ENCODE measurements around the gene GAPDH.

The GAPDH gene

DNA sequence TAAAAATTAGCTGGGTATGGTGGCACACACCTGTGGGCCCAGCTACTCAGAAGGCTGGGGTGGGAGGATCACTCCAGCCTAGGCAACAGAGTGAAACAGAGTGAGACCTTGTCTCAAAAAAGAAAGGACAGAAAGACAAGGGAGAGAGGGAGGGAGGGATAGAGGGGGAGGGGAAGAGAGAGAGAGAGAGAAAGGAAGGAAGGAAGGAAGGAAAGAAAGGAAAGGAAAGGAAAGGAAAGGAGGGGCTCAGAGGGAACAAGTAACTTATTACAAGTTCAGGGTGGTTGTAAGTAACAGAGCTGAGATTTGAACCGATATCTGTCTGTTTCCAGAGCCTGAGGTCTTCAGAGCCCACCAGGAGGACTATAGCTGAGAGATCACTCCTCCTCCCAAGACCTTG, 13.2 kb downstream of the GAPDH start:
- TF ChIP-seq EP300 (IDR thresholded peaks at IDR 0.05; ENCODE audit: borderline replicate concordance) = no peak
- no peak for TF ChIP-seq TAF1 (IDR thresholded peaks at IDR 0.05; ENCODE audit: low read depth)
- no peak for TF ChIP-seq ZBTB7A (IDR thresholded peaks at IDR 0.05; ENCODE audit: low read depth)
- no peak for TF ChIP-seq MAX (IDR thresholded peaks at IDR 0.05)
- TF ChIP-seq CREB1 (IDR thresholded peaks at IDR 0.05; ENCODE audit: low read depth) = no peak
- no peak for TF ChIP-seq TCF12 (IDR thresholded peaks at IDR 0.05; ENCODE audit: low read depth)
- TF ChIP-seq, protein P1, sequence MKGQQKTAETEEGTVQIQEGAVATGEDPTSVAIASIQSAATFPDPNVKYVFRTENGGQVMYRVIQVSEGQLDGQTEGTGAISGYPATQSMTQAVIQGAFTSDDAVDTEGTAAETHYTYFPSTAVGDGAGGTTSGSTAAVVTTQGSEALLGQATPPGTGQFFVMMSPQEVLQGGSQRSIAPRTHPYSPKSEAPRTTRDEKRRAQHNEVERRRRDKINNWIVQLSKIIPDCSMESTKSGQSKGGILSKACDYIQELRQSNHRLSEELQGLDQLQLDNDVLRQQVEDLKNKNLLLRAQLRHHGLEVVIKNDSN (IDR thresholded peaks at IDR 0.05) = no peak
- no peak for TF ChIP-seq NFIC (IDR thresholded peaks at IDR 0.05)
- no peak for TF ChIP-seq TEAD4 (IDR thresholded peaks at IDR 0.05)
- no peak for TF ChIP-seq YY1 (IDR thresholded peaks at IDR 0.05; ENCODE audit: low read depth)
- TF ChIP-seq REST (IDR thresholded peaks at IDR 0.05; ENCODE audit: low read depth) = no peak

- TF ChIP-seq TAF1 (IDR thresholded peaks at IDR 0.05; ENCODE audit: low read depth) (no peak), REST (IDR thresholded peaks at IDR 0.05; ENCODE audit: low read depth) (no peak), MAX (IDR thresholded peaks at IDR 0.05) (no peak), CREB1 (IDR thresholded peaks at IDR 0.05; ENCODE audit: low read depth) (no peak), NFIC (IDR thresholded peaks at IDR 0.05) (no peak), TEAD4 (IDR thresholded peaks at IDR 0.05) (no peak), ZBTB7A (IDR thresholded peaks at IDR 0.05; ENCODE audit: low read depth) (no peak), EP300 (IDR thresholded peaks at IDR 0.05; ENCODE audit: borderline replicate concordance) (no peak), RAD21 (IDR thresholded peaks at IDR 0.05; ENCODE audit: low read depth) (no peak), YY1 (IDR thresholded peaks at IDR 0.05; ENCODE audit: low read depth) (no peak), CEBPB (IDR thresholded peaks at IDR 0.05) (no peak), EGR1 (IDR thresholded peaks at IDR 0.05) (no peak)
- TF ChIP-seq, protein P1 (IDR thresholded peaks at IDR 0.05) = no peak
Observed at GRCh38 chr12:6547987-6548386, 13.7 kb downstream of the GAPDH start.

DNA sequence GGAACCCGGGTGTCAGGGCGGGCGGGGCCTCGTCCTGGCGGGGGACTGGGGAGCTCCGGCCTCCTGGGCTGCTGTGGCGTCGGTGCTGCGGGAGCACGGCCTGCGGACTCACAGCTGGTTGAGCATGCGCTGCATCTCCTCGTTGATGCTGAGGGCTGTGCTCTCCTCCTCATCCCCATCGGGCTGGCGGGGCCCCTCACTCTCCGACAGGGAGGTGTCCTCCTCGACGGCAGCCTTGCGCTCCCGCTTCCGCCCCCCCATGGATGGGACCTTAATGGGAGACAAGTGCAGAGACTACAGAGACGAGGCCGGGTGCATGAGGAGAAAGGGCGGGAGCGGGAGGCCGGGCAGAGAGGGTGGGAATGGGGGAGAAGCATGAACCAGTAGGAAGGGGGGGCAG, 14.2 kb downstream of the GAPDH start:
- TF ChIP-seq TEAD4 (IDR thresholded peaks at IDR 0.05) (no peak), REST (IDR thresholded peaks at IDR 0.05; ENCODE audit: low read depth) (no peak), MAX (IDR thresholded peaks at IDR 0.05) (no peak), CREB1 (IDR thresholded peaks at IDR 0.05; ENCODE audit: low read depth) (no peak), EP300 (IDR thresholded peaks at IDR 0.05; ENCODE audit: borderline replicate concordance) (no peak), CEBPB (IDR thresholded peaks at IDR 0.05) (no peak), YY1 (IDR thresholded peaks at IDR 0.05; ENCODE audit: low read depth) (no peak), NFIC (IDR thresholded peaks at IDR 0.05) (no peak), EGR1 (IDR thresholded peaks at IDR 0.05) (no peak), TAF1 (IDR thresholded peaks at IDR 0.05; ENCODE audit: low read depth) (no peak), TCF12 (IDR thresholded peaks at IDR 0.05; ENCODE audit: low read depth) (no peak), FOXM1 (IDR thresholded peaks at IDR 0.05; ENCODE audit: borderline replicate concordance, low read depth) (no peak), ZBTB7A (IDR thresholded peaks at IDR 0.05; ENCODE audit: low read depth) (no peak), RAD21 (IDR thresholded peaks at IDR 0.05; ENCODE audit: low read depth) (no peak)
- TF ChIP-seq, protein P1 (IDR thresholded peaks at IDR 0.05) = no peak
